NB4 (cell line): ENCODE data around the gene CMC1.

Source experiments
- POLR2A ChIP-seq: IDR thresholded peaks from 2 replicates; pipeline ENCODE4 v1.6.1; 2011; ENCODE audit warnings: mild to moderate bottlenecking; ENCODE audit not compliant: insufficient read length; ENCODE audit errors: extremely low read depth
- TF ChIP-seq, protein P1 (sequence below): IDR thresholded peaks from one replicate; pipeline ENCODE4 v1.5.1; 2012; ENCODE audit warnings: low read depth, low read length

DNA sequence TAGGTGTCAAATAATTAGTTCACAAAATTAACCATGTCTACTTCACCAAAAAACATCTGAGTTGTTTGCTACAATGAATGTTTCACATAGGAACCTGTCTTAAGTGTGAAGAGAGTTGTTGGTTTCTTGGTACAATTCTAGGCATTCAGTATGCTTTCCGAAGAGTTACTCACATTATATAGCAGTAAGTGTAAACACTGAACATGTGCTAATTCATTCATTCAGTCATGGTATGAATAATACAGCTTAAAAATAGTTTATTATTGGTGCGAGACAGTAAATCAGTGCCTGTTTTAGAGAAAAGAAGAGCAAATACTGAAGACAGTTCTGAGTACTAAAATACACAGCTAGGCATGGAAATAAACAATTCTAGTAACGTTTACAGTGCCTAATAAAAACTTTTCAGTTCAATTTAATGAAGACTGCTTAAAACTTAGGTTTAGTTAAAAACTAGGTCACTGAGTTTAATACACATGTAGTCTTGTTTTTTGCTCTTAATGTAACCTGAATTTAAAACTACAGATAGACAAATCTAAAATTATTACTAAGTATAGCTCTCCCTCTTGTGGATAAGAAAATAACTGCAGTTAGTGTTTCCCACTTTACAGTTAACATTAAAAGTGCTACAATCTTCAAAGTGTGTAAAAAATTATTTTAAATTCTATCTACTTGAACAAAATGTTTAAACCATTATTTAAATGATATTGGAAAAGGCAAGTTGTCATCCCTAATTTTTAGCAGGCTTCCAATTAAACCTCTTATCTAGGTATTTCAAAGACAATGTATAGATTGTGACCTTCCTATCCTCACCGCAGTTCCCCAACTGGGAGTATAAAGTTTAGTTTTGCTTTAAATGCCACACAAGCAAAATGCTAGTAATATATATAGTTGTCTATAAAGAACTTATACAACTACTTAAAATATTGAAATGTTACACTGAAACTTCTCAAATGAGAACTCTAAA, 87.1 kb downstream of the CMC1 start:
- no peak for TF ChIP-seq POLR2A
- TF ChIP-seq, protein P1, sequence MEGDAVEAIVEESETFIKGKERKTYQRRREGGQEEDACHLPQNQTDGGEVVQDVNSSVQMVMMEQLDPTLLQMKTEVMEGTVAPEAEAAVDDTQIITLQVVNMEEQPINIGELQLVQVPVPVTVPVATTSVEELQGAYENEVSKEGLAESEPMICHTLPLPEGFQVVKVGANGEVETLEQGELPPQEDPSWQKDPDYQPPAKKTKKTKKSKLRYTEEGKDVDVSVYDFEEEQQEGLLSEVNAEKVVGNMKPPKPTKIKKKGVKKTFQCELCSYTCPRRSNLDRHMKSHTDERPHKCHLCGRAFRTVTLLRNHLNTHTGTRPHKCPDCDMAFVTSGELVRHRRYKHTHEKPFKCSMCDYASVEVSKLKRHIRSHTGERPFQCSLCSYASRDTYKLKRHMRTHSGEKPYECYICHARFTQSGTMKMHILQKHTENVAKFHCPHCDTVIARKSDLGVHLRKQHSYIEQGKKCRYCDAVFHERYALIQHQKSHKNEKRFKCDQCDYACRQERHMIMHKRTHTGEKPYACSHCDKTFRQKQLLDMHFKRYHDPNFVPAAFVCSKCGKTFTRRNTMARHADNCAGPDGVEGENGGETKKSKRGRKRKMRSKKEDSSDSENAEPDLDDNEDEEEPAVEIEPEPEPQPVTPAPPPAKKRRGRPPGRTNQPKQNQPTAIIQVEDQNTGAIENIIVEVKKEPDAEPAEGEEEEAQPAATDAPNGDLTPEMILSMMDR, result peak; percentile 19
